IPS DF 4.7 (cell line): ENCODE measurements around the gene FAM89B.

Experiments used
- DNase-seq: peaks from one replicate; pipeline ENCODE4 v3.0.0-alpha.2; 2013; ENCODE audit warnings: low spot score; ENCODE audit errors: extremely low read depth

FAM89B gene

DNA sequence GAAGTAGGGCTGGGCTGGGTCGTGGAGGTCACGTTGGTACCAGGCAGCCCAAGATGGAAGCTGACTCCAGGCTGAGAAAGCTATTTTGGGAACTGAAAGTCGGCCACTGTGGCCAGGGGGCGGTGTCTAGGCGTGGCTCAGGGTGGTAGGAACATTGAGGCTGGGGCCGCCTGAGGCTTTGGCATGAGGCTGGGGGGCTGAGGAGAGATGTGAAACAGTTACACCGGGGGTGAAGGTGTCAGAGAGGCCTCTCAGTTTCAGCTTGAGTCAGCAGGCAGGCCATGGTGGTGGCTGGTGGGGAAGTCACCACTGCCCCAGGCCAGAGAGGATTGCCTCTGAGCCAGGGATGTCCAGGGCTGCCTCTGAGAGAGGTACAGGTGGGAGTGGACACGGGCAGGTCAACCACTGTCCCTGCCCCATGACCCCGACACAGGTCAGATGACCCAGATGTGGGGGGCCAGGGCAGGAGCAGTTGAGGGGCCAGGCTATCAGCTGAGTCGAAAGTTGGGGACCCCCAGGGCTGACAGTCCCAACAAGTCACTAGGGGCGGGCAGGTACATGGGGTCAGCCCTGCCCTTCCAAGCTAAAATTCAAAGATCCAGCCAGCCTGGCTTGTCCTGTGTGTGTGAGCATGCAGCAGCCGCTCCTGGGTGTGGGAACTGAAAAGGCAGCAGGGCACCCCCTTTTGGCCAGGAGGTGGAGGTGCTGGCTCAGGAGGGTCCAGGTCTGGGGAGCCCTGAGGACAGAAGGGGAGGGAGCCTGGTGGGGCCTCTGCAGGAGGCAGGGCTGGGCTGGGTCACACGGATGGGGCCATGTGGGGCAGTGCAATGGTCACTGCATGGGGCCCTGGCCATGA, 16.1 kb downstream of the FAM89B start:
- no peak for DNase-seq

- no peak for DNase-seq
Observed at GRCh38 chr11:65589444-65590239, 17.3 kb downstream of the FAM89B start.

DNA sequence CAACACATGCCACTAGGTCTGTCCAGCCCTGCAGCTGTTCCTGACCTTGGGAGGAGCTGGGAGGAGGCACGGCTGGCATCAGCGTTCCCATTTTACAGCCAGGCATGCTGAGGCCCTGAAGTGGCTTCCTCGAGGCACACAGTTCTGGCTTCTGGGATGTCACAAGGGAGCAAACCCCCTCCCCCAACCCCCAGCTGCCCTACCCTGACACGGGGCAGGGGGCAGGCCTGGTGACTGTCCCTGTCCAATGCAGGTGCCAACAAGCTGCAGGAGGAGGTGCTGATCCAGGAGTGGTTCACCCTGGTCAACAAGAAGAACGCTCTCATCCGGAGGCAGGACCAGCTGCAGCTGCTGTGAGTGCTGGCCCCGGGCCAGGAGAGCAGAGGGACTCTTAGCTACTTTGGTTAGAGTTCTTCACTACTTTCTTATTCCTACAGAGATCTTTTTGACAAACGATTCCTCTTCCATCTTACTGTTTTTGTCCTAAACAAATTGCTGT, 18.0 kb downstream of the FAM89B start:
- DNase-seq: no peak

DNA sequence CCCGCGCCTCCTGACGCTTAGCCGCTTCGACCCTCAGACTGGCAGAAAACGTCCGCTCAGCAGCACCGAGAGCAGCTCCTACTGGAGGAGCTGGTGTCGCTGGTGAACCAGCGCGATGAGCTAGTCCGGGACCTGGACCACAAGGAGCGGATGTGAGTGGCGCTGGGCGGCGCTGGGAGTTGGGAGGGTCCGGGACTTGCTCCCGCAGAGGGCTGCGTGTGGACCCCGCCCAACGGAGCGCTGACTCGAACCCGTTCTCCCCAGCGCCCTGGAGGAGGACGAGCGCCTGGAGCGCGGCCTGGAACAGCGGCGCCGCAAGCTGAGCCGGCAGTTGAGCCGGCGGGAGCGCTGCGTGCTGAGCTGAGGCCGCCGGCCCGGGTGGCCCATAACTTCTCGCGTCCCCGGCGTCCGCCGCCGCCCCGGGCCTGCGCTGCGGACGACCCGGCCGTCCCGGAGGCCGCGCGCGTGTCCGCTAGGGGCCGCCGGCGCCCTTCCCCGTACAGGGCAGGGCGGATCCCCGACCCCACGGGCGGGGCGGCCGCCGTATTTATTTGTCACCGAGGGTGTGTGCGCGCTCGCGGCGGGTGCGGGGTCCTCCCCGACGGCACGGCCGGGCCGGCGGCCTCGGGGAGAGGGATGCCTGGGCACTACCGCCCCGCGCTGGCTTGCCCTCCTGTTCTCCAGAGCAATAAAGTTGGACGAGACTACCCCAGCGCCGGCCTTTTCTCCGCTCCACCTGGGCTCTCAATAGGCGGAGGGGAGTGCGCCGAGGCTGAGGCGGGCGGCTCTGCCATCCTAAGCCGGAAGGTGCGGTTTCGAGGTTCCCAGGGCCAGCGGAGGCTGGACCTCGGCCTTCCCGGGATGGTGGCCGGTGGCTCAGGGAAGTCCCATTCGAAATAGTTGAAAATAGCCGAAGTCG, 19.9 kb downstream of the FAM89B start:
- no peak for DNase-seq

DNA sequence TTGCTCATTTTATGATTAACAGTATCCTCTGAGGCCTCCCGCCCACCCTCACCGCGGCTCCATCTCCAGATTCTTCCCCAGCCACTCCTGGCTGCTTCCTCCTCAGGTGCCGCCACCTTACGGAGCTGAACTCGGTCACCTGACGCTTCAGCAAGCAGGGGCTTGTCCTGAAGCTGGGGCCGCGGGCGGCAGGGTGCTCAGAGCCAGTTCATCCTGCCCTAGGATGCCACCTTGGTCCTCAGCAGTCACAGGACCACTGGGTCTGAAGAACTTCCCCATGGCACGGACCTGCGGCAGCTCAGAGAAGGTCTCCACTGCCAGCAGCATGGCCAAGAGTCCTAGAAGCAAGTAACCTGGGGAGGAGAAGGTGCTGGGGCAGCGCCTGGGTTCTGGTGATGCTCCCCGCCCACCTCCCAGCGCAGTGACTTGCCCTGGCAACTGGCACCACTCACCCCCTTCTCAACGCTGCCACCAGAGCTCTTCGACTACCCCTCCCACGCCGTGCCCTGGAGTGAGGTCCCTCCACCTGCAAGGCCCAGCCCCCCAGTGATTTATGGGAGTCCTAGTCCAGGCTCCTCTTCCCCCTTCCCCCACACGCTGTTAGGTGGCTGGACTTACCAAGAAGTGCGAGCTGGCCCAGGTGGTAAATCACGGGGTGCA, 20.6 kb downstream of the FAM89B start:
- DNase-seq: no peak

- DNase-seq: no peak
Observed at GRCh38 chr11:65593518-65594414, 21.4 kb downstream of the FAM89B start.

DNA sequence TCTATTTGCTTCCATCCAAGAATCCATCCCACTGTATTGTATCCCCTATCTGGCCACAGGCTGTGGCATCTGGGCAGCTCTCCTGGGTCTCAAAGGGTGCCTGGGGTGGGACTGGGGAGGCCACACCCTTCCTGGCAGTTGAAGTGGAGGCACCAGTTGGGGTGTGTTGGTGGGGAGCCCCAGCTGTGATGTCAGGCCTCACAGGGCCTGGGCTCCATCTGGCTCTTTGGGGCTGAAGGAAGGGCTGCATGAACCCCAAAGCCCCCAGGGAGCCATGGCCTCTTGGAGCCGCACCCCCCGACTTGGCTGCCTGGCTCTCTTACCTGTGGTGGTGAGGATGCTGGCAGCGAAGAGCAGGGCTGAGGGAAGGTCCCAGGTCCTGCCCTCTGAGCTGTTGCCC, 22.8 kb downstream of the FAM89B start:
- no peak for DNase-seq

DNA sequence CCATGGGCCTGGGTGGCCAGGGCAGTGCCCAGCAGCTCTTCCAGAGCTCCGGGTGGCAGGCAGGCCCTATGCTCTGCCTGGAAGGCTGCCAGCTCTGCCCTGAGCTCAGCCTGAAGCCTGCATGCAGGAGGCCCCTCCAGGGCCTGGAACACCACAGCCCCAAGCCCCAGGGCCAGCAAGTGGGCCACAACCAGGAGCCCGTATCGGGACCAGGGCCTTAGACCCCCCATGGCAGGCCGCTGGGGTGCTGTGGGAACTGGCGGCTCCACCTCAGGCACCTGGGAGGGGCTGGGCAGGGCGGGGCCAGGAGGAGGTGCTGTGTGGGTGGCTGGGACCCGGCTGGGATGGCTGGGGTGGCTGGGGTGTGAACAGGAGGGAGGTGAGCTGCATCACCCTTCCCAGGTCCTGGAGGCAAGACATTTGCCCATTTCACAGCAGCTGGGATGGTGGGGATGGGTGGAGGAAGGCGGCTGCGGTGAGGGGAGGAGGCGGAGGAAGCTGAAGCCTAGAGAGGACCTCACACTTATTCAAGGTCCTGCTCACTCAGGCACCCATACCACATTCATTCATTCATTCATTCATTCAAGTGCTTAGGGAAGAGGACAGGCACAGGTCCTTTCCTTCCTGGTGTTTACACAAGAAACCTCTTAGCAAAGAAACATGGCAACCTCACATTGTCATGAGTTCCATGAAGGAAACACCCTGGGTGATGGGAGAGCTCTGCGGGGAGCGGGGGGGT, 23.4 kb downstream of the FAM89B start, which contains the start of gene KCNK7:
Gene KCNK7, minus strand, starts transcription at position 258 of the 739 bp plus-strand sequence. Its CDS starts 28 bp downstream, at position 230.
- DNase-seq: no peak

GRCh38 chr11:65596520-65596919, 24.2 kb downstream of the FAM89B start:
- no peak for DNase-seq

GRCh38 chr11:65598258-65598699, 25.9 kb downstream of the FAM89B start:
- no peak for DNase-seq

DNA sequence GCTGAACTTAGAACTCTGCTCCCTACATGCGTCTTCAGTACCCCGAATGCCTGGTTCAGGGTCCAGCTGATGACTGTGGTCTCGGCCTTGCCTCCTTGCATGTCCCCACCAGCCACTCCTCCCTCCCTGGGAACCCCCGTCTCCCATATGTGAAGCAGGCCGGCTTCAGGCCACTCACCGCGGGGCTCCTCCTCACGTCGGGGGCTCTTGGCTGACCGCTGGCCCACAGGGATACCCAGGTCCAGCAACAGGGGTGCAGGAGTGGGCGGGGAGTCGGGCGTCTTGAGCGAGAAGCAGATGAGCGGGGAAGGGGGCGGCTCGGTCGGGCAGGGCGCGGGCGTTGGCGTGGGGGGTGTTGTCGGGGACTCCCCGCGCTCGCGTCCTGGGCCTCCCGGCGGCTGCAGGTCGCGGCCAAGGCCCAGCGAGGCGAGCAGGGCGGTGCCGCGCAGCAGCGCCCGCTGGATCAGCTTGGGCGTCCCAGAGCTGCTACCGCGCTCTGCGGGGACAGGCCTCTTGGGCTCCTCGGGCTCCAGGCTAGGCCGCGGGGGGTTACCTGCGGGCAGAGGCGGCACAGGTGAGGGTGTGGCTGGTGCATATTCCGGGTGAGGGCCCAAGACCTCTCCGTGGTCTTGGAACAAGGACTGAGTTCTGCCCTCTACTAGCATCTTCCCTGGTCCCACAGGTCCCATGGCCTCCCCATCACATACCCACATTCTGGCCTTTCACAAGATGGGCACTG, 27.0 kb downstream of the FAM89B start:
- no peak for DNase-seq

DNA sequence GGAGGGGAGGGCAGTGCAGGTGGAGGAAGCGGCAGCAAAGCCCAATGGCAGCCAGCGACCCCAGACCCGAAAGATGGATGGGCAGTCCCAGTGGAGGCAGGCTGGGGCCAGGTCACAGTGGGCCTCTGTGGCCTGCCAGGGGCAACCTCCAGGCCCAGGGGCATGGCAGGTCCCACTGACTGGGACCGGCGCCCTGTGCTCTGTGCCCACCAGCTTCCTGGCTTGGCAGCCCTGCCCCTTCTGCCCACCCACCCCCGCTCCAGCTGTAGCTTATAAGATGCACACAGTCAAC, 27.6 kb downstream of the FAM89B start:
- no peak for DNase-seq

DNA sequence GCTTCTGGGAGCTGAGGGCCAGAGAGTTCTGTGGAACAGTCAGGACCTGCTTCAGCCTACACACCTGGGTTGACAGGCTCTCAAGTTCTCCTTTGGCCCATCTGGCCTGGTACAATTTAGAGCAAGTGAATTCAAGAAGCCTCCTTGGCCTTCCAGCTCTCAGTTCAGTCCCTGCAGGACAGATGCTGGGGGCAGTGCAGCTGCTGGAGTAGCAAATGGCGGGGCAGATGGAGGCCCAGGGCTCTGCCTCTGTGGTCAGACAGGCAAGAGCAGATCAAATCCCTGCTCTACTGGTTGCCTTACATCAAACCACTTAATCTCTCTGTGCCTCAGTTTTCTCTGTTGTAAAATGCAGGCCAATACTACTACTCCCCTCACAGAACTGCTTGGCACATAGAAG, 31.9 kb downstream of the FAM89B start:
- DNase-seq: no peak

GRCh38 chr11:65606876-65607613, 34.7 kb downstream of the FAM89B start:
- no peak for DNase-seq

GRCh38 chr11:65607614-65608426, 35.5 kb downstream of the FAM89B start:
- DNase-seq: no peak

- DNase-seq: no peak
Observed at GRCh38 chr11:65609229-65609628, 36.9 kb downstream of the FAM89B start.

- DNase-seq: no peak
Observed at GRCh38 chr11:65609665-65610064, 37.3 kb downstream of the FAM89B start.
